OCI-LY3 (cell line): ENCODE results near the gene PHAF1.

Experiments
- EZH2phosphoT487 ChIP-seq: fragments of 200-600 bp; shearing (Covaris generic); IDR thresholded peaks from 2 replicates; pipeline ENCODE4 v1.6.1; 2018; ENCODE audit warnings: antibody characterized with exemption, mixed run types, low read depth
- TF ChIP-seq, protein P1 (sequence below): fragments of 200-600, 300-600 bp; sonication (generic); IDR thresholded peaks from 2 replicates; pipeline ENCODE4 v1.5.1; 2014; ENCODE audit warnings: antibody characterized with exemption, low read length, low read depth

DNA sequence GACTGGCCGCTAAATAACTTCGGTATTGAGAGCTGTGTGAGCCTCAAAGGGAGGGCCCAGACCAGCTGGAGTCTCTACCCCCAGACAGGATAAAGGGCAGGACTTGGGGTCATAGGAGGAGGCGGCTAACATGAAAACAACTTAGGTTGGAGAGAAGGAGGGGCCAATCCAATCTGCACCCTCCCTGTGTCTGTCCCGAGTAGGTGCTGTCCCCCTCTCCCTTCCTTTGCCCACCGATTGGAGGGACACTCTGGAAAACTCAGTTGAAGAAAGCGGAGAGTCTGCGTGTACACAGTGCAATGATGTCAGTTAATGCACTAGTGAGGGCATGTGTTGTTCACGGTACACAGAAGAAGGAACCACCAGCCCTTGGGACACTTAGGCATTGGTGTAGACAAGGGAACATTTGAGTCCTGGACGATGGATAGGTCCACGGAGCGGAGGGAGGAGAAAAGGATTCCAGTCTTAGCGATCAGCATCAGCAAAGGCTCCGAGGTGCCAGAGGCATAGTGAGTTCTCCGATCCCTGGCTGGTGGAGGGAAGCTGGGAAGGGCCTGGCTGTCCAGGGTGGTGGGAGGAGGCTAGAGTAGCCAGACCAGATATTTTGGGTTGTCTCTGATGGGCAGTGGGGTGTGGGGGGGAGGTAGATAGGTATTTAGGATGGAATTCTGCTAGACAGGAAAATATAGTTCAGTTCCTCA, 61.4 kb downstream of the PHAF1 start:
- TF ChIP-seq, protein P1, sequence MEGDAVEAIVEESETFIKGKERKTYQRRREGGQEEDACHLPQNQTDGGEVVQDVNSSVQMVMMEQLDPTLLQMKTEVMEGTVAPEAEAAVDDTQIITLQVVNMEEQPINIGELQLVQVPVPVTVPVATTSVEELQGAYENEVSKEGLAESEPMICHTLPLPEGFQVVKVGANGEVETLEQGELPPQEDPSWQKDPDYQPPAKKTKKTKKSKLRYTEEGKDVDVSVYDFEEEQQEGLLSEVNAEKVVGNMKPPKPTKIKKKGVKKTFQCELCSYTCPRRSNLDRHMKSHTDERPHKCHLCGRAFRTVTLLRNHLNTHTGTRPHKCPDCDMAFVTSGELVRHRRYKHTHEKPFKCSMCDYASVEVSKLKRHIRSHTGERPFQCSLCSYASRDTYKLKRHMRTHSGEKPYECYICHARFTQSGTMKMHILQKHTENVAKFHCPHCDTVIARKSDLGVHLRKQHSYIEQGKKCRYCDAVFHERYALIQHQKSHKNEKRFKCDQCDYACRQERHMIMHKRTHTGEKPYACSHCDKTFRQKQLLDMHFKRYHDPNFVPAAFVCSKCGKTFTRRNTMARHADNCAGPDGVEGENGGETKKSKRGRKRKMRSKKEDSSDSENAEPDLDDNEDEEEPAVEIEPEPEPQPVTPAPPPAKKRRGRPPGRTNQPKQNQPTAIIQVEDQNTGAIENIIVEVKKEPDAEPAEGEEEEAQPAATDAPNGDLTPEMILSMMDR: no peak
- TF ChIP-seq EZH2phosphoT487: no peak
